ENCODE data around the gene FOXN1.
"Not testable (repeated sequence)": the region's sequence is repeated elsewhere in the genome, so short reads cannot be mapped to it uniquely, and the experiment has no call there.

The FOXN1 gene

GRCh38 chr17:28505986-28506665, at the start of gene FOXN1:
TSS of gene FOXN1 (plus strand) at chr17:28506348. CDS start at chr17:28523970, 17,622 bp downstream.
- DNase-seq (ENCODE audit: low spot score in 2 of 2) = no peak
- in situ Hi-C loops (cut with MboI; ENCODE audit: low sequenced_read_pairs) = no loop called here
- Histone ChIP-seq H3K27me3 (ENCODE audit: low read depth) (peaks cover 31% of the 10 kb centered on the region), H3K4me3 (no peak within 1 kb of the TSS), H3K9me3 (no peaks in the 10 kb centered on the region), H3K36me3 (replicated peaks) (no peaks in the 10 kb centered on the region), H3K4me1 (no peaks in the 10 kb centered on the region)

- Histone ChIP-seq H3K27me3 (ENCODE audit: low read depth) (no peaks in the 10 kb centered on the region), H3K4me3 (no peak overlapping the region), H3K4me1 (no peaks in the 10 kb centered on the region), H3K36me3 (replicated peaks) (no peaks in the 10 kb centered on the region), H3K9me3 (no peaks in the 10 kb centered on the region)
- in situ Hi-C loops (cut with MboI; ENCODE audit: low sequenced_read_pairs) = no loop called here
- DNase-seq (ENCODE audit: low spot score in 2 of 2) = no peak
Measured at GRCh38 chr17:28457890-28458289, 48.3 kb upstream of the FOXN1 start.

- H3K4me3 ChIP-seq; DNase-seq (ENCODE audit: low spot score in 2 of 2); H3K9me3 ChIP-seq; H3K4me1 ChIP-seq; H3K27me3 ChIP-seq (ENCODE audit: low read depth); H3K36me3 ChIP-seq (replicated peaks); in situ Hi-C loops (cut with MboI; ENCODE audit: low sequenced_read_pairs): not testable (repeated sequence)
Measured at GRCh38 chr17:28458881-28459280, 47.3 kb upstream of the FOXN1 start.

- no peak overlapping the region for H3K4me3 ChIP-seq
- DNase-seq (ENCODE audit: low spot score in 2 of 2) = no peak
- peaks cover 5% of the 10 kb centered on the region; the same call in 1 of the 2 replicates for H3K27me3 ChIP-seq (ENCODE audit: low read depth)
- H3K36me3 ChIP-seq (replicated peaks) = no peaks in the 10 kb centered on the region
- in situ Hi-C loops (cut with MboI; ENCODE audit: low sequenced_read_pairs) = no loop called here
- H3K4me1 ChIP-seq = no peaks in the 10 kb centered on the region
- H3K9me3 ChIP-seq = no peaks in the 10 kb centered on the region
Measured at GRCh38 chr17:28460901-28461300, 45.2 kb upstream of the FOXN1 start.

GRCh38 chr17:28466001-28466400, 40.1 kb upstream of the FOXN1 start:
- Histone ChIP-seq H3K4me1 (no peaks in the 10 kb centered on the region), H3K27me3 (ENCODE audit: low read depth) (peaks cover 26% of the 10 kb centered on the region), H3K9me3 (no peaks in the 10 kb centered on the region), H3K36me3 (replicated peaks) (no peaks in the 10 kb centered on the region), H3K4me3 (no peak overlapping the region)
- in situ Hi-C loops (cut with MboI; ENCODE audit: low sequenced_read_pairs) = no loop called here
- DNase-seq (ENCODE audit: low spot score in 2 of 2) = no peak

GRCh38 chr17:28466521-28467048, 39.6 kb upstream of the FOXN1 start:
- Histone ChIP-seq H3K36me3 (replicated peaks) (no peaks in the 10 kb centered on the region), H3K9me3 (no peaks in the 10 kb centered on the region), H3K4me1 (no peaks in the 10 kb centered on the region), H3K27me3 (ENCODE audit: low read depth) (peaks cover 26% of the 10 kb centered on the region), H3K4me3 (no peak overlapping the region)
- in situ Hi-C loops (cut with MboI; ENCODE audit: low sequenced_read_pairs) = no loop called here
- DNase-seq (ENCODE audit: low spot score in 2 of 2) = no peak

GRCh38 chr17:28467456-28468025, 38.6 kb upstream of the FOXN1 start:
- Histone ChIP-seq H3K9me3 (no peaks in the 10 kb centered on the region), H3K27me3 (ENCODE audit: low read depth) (peaks cover 26% of the 10 kb centered on the region), H3K36me3 (replicated peaks) (no peaks in the 10 kb centered on the region), H3K4me3 (no peak overlapping the region), H3K4me1 (no peaks in the 10 kb centered on the region)
- no peak for DNase-seq (ENCODE audit: low spot score in 2 of 2)
- in situ Hi-C loops (cut with MboI; ENCODE audit: low sequenced_read_pairs) = no loop called here

GRCh38 chr17:28468033-28468735, 38.0 kb upstream of the FOXN1 start:
- DNase-seq (ENCODE audit: low spot score in 2 of 2); H3K4me3 ChIP-seq; in situ Hi-C loops (cut with MboI; ENCODE audit: low sequenced_read_pairs); H3K4me1 ChIP-seq; H3K9me3 ChIP-seq; H3K36me3 ChIP-seq (replicated peaks): not testable (repeated sequence)
- peaks cover 26% of the 10 kb centered on the region for H3K27me3 ChIP-seq (ENCODE audit: low read depth)

GRCh38 chr17:28468781-28469180, 37.4 kb upstream of the FOXN1 start:
- Histone ChIP-seq H3K36me3 (replicated peaks) (no peaks in the 10 kb centered on the region), H3K9me3 (no peaks in the 10 kb centered on the region), H3K27me3 (ENCODE audit: low read depth) (peaks cover 26% of the 10 kb centered on the region), H3K4me3 (no peak overlapping the region), H3K4me1 (no peaks in the 10 kb centered on the region)
- in situ Hi-C loops (cut with MboI; ENCODE audit: low sequenced_read_pairs) = no loop called here
- DNase-seq (ENCODE audit: low spot score in 2 of 2) = no peak

- no peak overlapping the region for H3K4me3 ChIP-seq
- no peaks in the 10 kb centered on the region for H3K9me3 ChIP-seq
- DNase-seq (ENCODE audit: low spot score in 2 of 2) = no peak
- peaks cover 24% of the 10 kb centered on the region for H3K27me3 ChIP-seq (ENCODE audit: low read depth)
- no peaks in the 10 kb centered on the region for H3K4me1 ChIP-seq
- no peaks in the 10 kb centered on the region for H3K36me3 ChIP-seq (replicated peaks)
- in situ Hi-C loops (cut with MboI; ENCODE audit: low sequenced_read_pairs) = no loop called here
Measured at GRCh38 chr17:28469376-28469775, 36.8 kb upstream of the FOXN1 start.

- peaks cover 21% of the 10 kb centered on the region for H3K27me3 ChIP-seq (ENCODE audit: low read depth)
- H3K9me3 ChIP-seq = no peaks in the 10 kb centered on the region
- no peak for DNase-seq (ENCODE audit: low spot score in 2 of 2)
- no peak overlapping the region for H3K4me3 ChIP-seq
- H3K36me3 ChIP-seq (replicated peaks) = no peaks in the 10 kb centered on the region
- in situ Hi-C loops (cut with MboI; ENCODE audit: low sequenced_read_pairs) = loop anchor here (5.0 kb wide), 1 partner anchor 48 kb away; no protein-coding TSS in a partner anchor
- H3K4me1 ChIP-seq = no peaks in the 10 kb centered on the region
Measured at GRCh38 chr17:28470266-28470913, 35.8 kb upstream of the FOXN1 start.

GRCh38 chr17:28470914-28471366, 35.2 kb upstream of the FOXN1 start:
- H3K4me1 ChIP-seq = no peaks in the 10 kb centered on the region

GRCh38 chr17:28471531-28472342, 34.4 kb upstream of the FOXN1 start:
- in situ Hi-C loops (cut with MboI; ENCODE audit: low sequenced_read_pairs) = loop anchor here (5.0 kb wide), 1 partner anchor 49 kb away; no protein-coding TSS in a partner anchor
- Histone ChIP-seq H3K36me3 (replicated peaks) (no peaks in the 10 kb centered on the region), H3K9me3 (no peaks in the 10 kb centered on the region), H3K4me1 (no peaks in the 10 kb centered on the region), H3K27me3 (ENCODE audit: low read depth) (peaks cover 20% of the 10 kb centered on the region), H3K4me3 (no peak overlapping the region)
- no peak for DNase-seq (ENCODE audit: low spot score in 2 of 2)

More at GRCh38 chr17:28470914-28471366, 35.2 kb upstream of the FOXN1 start:
- no peak for DNase-seq (ENCODE audit: low spot score in 2 of 2)
- peaks cover 21% of the 10 kb centered on the region for H3K27me3 ChIP-seq (ENCODE audit: low read depth)
- in situ Hi-C loops (cut with MboI; ENCODE audit: low sequenced_read_pairs) = loop anchor here (5.0 kb wide), 1 partner anchor 49 kb away; no protein-coding TSS in a partner anchor
- no peak overlapping the region for H3K4me3 ChIP-seq
- H3K9me3 ChIP-seq = no peaks in the 10 kb centered on the region
- no peaks in the 10 kb centered on the region for H3K36me3 ChIP-seq (replicated peaks)

Data from HAP-1 (cell line).